Effector memory CD8-positive, alpha-beta T cell (primary cell): Measurements from ENCODE around the gene ELFN1.
A peak's percentile ranks its signal among the peaks of the same experiment; 100 is the strongest.

Experiments used
- ATAC-seq: fragments of 150-1000 bp; cut with Tn5 transposase; replicated peaks from 2 replicates; pipeline ENCODE4 v1.10.0; 2021; ENCODE audit warnings: mild to moderate bottlenecking, moderate library complexity
- DNase-seq, 3 experiments: peaks; one replicate each; pipeline ENCODE4 v3.0.0; 2021
- H3K27ac Mint-ChIP-seq, 2 donors: one replicate each; pipeline ENCODE4 v1.8.0; 2022; ENCODE audit warnings: mild to moderate bottlenecking in 2 of 2, mixed read lengths in 2 of 2, moderate library complexity in 2 of 2
- H3K27me3 Mint-ChIP-seq, 2 donors: one replicate each; pipeline ENCODE4 v1.8.0; 2022; ENCODE audit warnings: mixed read lengths in 2 of 2
- H3K36me3 Mint-ChIP-seq: one replicate; pipeline ENCODE4 v1.8.0; 2022; ENCODE audit warnings: mild to moderate bottlenecking, moderate library complexity, mixed read lengths; ENCODE audit not compliant: insufficient read depth
- H3K4me1 Mint-ChIP-seq, 2 donors: one replicate each; pipeline ENCODE4 v1.8.0; 2022; ENCODE audit warnings: low read depth in 2 of 2, mixed read lengths in 2 of 2
- H3K4me3 Mint-ChIP-seq, 2 donors: one replicate each; pipeline ENCODE4 v1.8.0; 2022; ENCODE audit warnings: mild to moderate bottlenecking in 2 of 2, mixed read lengths in 2 of 2, moderate library complexity in 2 of 2
- H3K9me3 Mint-ChIP-seq, 2 donors: one replicate each; pipeline ENCODE4 v1.8.0; 2022; ENCODE audit warnings: mixed read lengths in 2 of 2

Gene ELFN1

DNA sequence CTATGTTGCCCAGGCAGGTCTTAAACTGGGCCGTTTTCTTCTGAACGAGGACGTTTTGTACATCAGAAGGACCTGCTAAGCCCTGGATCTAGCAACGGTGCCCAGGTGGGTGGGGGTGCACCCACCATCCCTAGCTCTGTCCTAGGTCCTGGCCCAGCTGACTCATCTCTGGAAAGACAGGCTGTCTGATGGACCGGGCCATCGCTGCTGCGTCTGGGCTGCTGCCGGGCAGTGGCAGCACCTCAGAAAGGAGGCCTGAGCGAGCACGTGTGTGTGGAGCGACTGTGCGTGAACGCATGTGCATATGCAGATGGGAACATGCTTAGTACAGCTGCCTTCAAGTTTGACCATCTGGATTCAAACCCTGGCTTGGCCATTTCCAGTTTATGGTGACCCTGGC, 7.3 kb upstream of the ELFN1 start:
- Mint-ChIP-seq H3K27me3 (peaks cover 35 to 63% of the 10 kb centered on the region in 2 donors), H3K4me1 (peaks cover 5 to 8% of the 10 kb centered on the region in 2 donors), H3K36me3 (no peaks in the 10 kb centered on the region), H3K9me3 (no peaks in the 10 kb centered on the region), H3K4me3 (peak overlapping the region in 1 of 2 donors; percentile 51), H3K27ac (no peak overlapping the region)
- DNase-seq (no peak), ATAC-seq (no peak)

- H3K27me3 Mint-ChIP-seq, result peaks cover 34 to 63% of the 10 kb centered on the region in 2 donors
- H3K36me3 Mint-ChIP-seq, result no peaks in the 10 kb centered on the region
- H3K27ac Mint-ChIP-seq, result peak overlapping the region in 1 of 2 donors; percentile 82
- peak; percentile 65 for ATAC-seq
- H3K4me3 Mint-ChIP-seq, result peak overlapping the region; percentile 51 to 69
- H3K9me3 Mint-ChIP-seq, result no peaks in the 10 kb centered on the region
- DNase-seq, result no peak
- H3K4me1 Mint-ChIP-seq, result peaks cover 5 to 8% of the 10 kb centered on the region in 2 donors
Measured at GRCh38 chr7:1663223-1663622, 6.9 kb upstream of the ELFN1 start.

GRCh38 chr7:1663857-1664651, 6.0 kb upstream of the ELFN1 start:
- DNase-seq (no peak), ATAC-seq (no peak)
- Mint-ChIP-seq H3K27ac (peak overlapping the region in 1 of 2 donors; percentile 82), H3K4me1 (peaks cover 9 to 11% of the 10 kb centered on the region in 2 donors), H3K4me3 (peak overlapping the region; percentile 51 to 69), H3K27me3 (peaks cover 36 to 63% of the 10 kb centered on the region in 2 donors), H3K36me3 (no peaks in the 10 kb centered on the region), H3K9me3 (no peaks in the 10 kb centered on the region)

DNA sequence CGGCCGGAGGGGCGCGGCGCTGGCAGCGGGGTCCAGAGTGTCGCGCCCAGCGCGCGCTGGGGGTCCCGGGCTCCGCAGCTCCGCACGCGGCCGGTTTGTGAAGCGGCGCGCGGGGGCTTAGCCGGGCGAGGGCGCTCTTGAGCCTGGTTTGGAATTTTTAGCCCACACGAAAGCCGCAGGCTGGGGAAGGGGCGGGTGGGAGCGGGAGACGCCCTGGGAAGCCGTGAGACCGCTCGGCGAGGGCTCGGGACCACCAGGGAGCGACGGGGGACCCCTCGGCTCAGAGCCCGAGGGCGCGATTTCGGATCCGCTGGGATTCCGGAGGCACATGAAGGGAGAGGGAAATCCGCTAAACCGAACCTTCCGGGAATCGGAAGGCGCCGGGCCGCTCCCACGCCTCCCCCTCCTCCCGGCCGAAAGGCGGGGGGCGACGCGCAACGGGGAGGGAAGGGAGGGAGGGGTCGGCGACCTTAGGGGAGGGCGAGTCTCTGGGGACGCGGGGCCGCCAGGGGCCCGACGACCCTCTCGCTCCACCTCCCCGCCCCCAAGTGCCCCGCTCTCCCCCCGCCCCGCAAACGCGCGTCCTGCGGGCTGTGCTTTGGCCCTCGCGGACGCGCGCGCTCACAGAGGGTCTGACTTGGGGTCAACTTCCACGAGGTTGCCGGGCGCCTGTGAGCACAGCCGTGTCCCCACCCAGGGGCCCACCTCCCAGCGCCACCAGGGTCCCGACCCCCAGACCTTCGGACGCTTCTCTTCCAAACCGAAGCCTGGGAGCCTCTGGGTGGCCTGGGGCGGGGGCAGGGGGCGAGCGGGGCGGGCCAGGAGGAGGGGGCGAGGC, 5.1 kb upstream of the ELFN1 start:
- DNase-seq (peak; percentile 22 to 29 (median 28)), ATAC-seq (peak; percentile 34)
- Mint-ChIP-seq H3K9me3 (no peaks in the 10 kb centered on the region), H3K4me3 (peak overlapping the region; percentile 31 to 40), H3K4me1 (peaks cover 11 to 12% of the 10 kb centered on the region in 2 donors), H3K27ac (no peak overlapping the region), H3K27me3 (peaks cover 36 to 62% of the 10 kb centered on the region in 2 donors), H3K36me3 (no peaks in the 10 kb centered on the region)

DNA sequence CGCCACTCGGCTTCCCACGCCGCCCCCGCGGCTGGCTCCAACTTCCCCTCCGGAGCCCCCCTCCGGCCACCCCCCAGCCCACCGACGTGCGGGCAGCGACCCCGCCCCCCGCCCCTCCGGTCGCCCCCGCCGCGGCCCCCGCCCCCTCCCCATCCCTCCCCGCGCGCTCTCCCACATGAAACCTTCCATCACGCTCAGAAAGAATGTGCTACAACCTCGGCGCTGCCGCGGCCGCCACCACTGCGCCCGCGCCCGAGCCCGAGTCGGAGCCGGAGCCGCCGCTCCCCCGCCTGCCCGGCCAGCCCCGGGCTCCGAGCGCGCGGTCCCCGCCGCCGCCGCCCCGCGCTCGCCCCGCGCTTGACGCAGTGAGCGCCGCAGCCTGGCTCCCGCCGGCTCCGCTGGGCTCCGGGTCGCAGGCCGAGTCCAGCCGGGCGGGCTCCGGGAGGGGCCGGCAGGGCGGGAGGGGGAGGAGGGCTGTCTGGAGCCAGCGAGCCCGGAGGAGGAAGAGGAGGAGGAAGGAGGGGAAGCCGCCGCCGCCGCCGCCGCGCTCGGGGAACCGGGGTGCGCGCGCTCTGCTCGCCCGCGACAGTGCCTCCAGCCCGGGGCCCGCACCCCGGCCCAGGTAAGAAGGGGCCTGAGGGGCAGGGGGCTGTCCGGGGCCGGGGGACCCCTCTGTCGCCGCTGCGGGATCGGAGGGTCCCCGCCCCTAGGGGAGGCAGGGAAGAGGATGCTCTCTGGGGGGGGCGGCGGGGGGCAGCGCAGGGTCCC, 4.3 kb upstream of the ELFN1 start:
- Mint-ChIP-seq H3K36me3 (no peaks in the 10 kb centered on the region), H3K9me3 (no peaks in the 10 kb centered on the region), H3K4me3 (no peak overlapping the region), H3K4me1 (peaks cover 11 to 12% of the 10 kb centered on the region in 2 donors), H3K27me3 (peaks cover 32 to 57% of the 10 kb centered on the region in 2 donors), H3K27ac (no peak overlapping the region)
- no peak for DNase-seq
- ATAC-seq, result peak; percentile 38

- ATAC-seq (no peak), DNase-seq (no peak)
- H3K4me3 Mint-ChIP-seq, result peak overlapping the region; percentile 25 to 45
- peaks cover 11 to 12% of the 10 kb centered on the region in 2 donors for H3K4me1 Mint-ChIP-seq
- peaks cover 37 to 61% of the 10 kb centered on the region in 2 donors for H3K27me3 Mint-ChIP-seq
- H3K36me3 Mint-ChIP-seq, result no peaks in the 10 kb centered on the region
- no peaks in the 10 kb centered on the region for H3K9me3 Mint-ChIP-seq
- H3K27ac Mint-ChIP-seq, result no peak overlapping the region
Measured at GRCh38 chr7:1666317-1666822, 3.7 kb upstream of the ELFN1 start.

GRCh38 chr7:1666823-1667565, 3.1 kb upstream of the ELFN1 start:
- Mint-ChIP-seq H3K36me3 (no peaks in the 10 kb centered on the region), H3K27me3 (peaks cover 37 to 61% of the 10 kb centered on the region in 2 donors), H3K9me3 (no peaks in the 10 kb centered on the region), H3K4me3 (peak overlapping the region; percentile 79 to 82), H3K27ac (no peak overlapping the region), H3K4me1 (peaks cover 11 to 12% of the 10 kb centered on the region in 2 donors)
- ATAC-seq, result no peak
- DNase-seq, result no peak

DNA sequence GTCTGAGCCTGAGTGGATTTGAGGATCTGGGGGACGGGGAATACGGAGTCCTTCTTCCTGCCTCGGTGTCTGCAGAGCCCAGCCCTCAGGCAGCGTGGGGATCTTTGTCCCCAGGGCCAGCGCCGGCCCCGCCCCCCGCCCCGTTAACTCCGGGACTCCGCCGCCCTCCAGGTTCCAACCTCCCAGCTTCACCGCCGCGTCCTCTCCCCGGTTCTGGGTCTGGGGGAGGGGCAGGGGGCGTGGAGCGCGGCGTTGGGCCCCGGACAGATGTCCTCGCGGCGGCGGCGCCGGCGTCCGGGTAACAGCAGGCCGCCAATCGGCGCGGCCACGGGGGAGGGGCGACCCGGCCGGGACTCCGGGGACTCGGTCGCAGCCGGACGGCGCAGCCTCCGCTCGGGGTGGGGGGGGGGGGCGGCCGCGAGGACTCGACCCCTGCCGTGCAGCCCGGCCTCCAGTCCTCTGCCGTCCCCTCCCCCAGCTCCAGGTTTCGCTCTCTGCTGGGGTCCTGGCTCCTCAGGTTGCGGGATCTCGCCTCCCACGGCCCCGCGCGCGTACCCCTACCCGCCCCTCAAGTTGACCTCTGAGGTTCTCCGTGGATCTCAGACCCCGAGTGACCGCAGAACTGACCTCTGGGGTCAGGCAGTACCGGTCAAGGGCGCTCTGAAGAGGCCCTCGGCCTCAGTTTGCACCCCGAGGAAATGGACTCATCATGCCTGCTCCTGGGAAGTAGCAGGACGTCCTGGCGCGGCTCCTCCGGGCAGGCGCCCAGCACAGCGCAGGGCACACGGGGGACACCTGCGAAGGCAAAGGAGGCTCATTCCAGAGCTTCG, 2.3 kb upstream of the ELFN1 start:
- Mint-ChIP-seq H3K27me3 (peaks cover 37 to 61% of the 10 kb centered on the region in 2 donors), H3K4me3 (peak overlapping the region; percentile 79 to 82), H3K36me3 (no peaks in the 10 kb centered on the region), H3K9me3 (no peaks in the 10 kb centered on the region), H3K27ac (no peak overlapping the region), H3K4me1 (peaks cover 11 to 12% of the 10 kb centered on the region in 2 donors)
- ATAC-seq (no peak), DNase-seq (no peak)

- peaks cover 7 to 8% of the 10 kb centered on the region in 2 donors for H3K4me1 Mint-ChIP-seq
- ATAC-seq (no peak), DNase-seq (no peak)
- H3K9me3 Mint-ChIP-seq, result no peaks in the 10 kb centered on the region
- H3K27ac Mint-ChIP-seq, result no peak overlapping the region
- H3K36me3 Mint-ChIP-seq, result no peaks in the 10 kb centered on the region
- peak overlapping the region; percentile 79 to 82 for H3K4me3 Mint-ChIP-seq
- H3K27me3 Mint-ChIP-seq, result peaks cover 29 to 61% of the 10 kb centered on the region in 2 donors
Measured at GRCh38 chr7:1668396-1669063, 1.5 kb upstream of the ELFN1 start.

DNA sequence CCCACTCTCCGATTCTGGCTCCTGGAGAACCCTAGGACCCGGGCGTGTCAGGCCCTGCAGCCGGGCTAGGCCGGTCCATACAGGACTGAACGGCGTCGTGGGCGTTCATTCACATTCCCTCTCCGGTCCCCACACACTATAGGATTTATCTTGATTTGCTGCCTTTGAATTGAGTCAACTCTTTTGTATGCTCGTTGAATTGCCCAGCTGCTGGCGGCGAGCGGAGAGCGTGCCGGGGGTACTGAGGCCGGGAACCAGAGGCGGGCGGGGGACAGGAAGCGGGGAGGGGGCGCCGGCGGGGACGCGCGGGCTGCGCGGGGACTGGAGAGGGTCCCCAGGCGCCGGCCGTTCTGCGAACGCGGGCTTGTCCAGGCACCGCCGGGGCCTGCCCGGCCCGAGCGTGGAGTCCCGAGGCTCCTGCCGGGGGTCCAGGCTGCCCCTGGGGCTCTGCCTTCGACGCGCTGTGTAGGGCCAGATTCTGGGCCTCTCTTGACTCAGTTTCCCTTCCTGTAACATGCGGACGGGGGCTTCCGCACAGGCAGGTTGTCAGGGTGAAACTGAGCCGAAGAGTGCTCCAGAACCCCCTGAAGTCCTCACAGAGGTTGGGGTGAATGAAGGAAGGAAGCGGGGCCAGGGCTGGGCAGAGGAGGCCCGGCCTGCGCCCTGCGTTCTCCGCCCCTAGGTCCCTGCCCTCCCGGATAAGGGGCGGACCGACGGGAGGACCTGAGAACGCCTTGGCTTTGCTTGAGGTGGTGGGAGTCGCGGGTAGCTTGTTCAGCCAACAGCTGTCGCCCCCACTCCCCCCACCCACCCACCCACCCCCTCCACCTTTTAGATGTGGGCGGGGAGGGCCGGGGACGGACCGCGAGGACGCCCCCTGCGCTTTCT, 769 bp upstream of the ELFN1 start:
- peak overlapping the region; percentile 79 to 82 for H3K4me3 Mint-ChIP-seq

More for the DNA sequence above, 769 bp upstream of the ELFN1 start:
- no peaks in the 10 kb centered on the region for H3K9me3 Mint-ChIP-seq
- H3K27ac Mint-ChIP-seq, result no peak overlapping the region
- no peaks in the 10 kb centered on the region for H3K36me3 Mint-ChIP-seq
- peaks cover 30 to 63% of the 10 kb centered on the region in 2 donors for H3K27me3 Mint-ChIP-seq
- H3K4me1 Mint-ChIP-seq, result peaks cover 6 to 7% of the 10 kb centered on the region in 2 donors
- ATAC-seq (no peak), DNase-seq (no peak)
